CD4-positive, alpha-beta T cell (primary cell): ENCODE measurements around the gene SOX8. TPM values are rescaled to one million over a fixed set of nuclear protein-coding genes. Genes with fewer than 3 reads are reported as not detected.

Experiments used
- ATAC-seq: fragments of 200-7000 bp; cut with Tn5 transposase; one replicate; pipeline ENCODE4 v1.10.0; 2022; ENCODE audit warnings: mild to moderate bottlenecking; ENCODE audit not compliant: poor library complexity
- CTCF ChIA-PET: fragments of 350-600 bp; sonication (Branson Sonifier 250); formaldehyde crosslinking; loops from one replicate; lab custom pipeline; 2021; ENCODE audit warnings: antibody characterized with exemption, inconsistent platforms; lab: Charles Lee
- POLR2A ChIA-PET: fragments of 350-600 bp; sonication (Branson Sonifier 250); formaldehyde crosslinking; loops from one replicate; lab custom pipeline; 2021; ENCODE audit warnings: antibody characterized with exemption, inconsistent platforms; lab: Charles Lee
- DNase-seq, 14 experiments: peaks; one replicate each; pipeline ENCODE4 v3.0.0-alpha.2; 2013 to 2020; ENCODE audit warnings: mixed read lengths in 2 of 14
- H3K27ac ChIP-seq, 2 donors: one replicate each; pipeline versions ENCODE4 v1.5.1 to v1.7.0; 2013; ENCODE audit warnings: low read length in 2 of 2, low read depth in 1 of 2, mild to moderate bottlenecking in 1 of 2
- H3K27me3 ChIP-seq, 2 experiments: 1 replicate in 1 of 2; 2 replicates in 1 of 2; pipeline versions ENCODE4 v1.6.1 to v1.7.0; 2013; ENCODE audit warnings: low read length in 2 of 2, control low read depth in 1 of 2, mild to moderate bottlenecking in 1 of 2, moderate library complexity in 1 of 2; ENCODE audit not compliant: insufficient read depth in 2 of 2, control insufficient read depth in 1 of 2
- H3K36me3 ChIP-seq: one replicate; pipeline ENCODE4 v1.6.1; 2013; ENCODE audit warnings: low read length, control low read depth; ENCODE audit not compliant: insufficient read depth
- H3K4me1 ChIP-seq: one replicate; pipeline ENCODE4 v1.6.1; 2013; ENCODE audit warnings: low read length, control low read depth; ENCODE audit not compliant: insufficient read depth
- H3K4me3 ChIP-seq: one replicate; pipeline ENCODE4 v1.5.1; 2013; ENCODE audit warnings: mild to moderate bottlenecking, low read length, moderate library complexity
- H3K9me3 ChIP-seq, 2 experiments: 1 replicate in 1 of 2; 2 replicates in 1 of 2; pipeline versions ENCODE4 v1.6.1 to v1.7.0; 2013; ENCODE audit warnings: low read length in 2 of 2, mild to moderate bottlenecking in 2 of 2, control low read depth in 1 of 2, moderate library complexity in 1 of 2; ENCODE audit not compliant: control insufficient read depth in 1 of 2, insufficient read depth in 1 of 2
- H3K27ac Mint-ChIP-seq: one replicate; pipeline ENCODE4 v1.8.0; 2020; ENCODE audit warnings: mixed read lengths
- H3K27me3 Mint-ChIP-seq: one replicate; pipeline ENCODE4 v1.8.0; 2021; ENCODE audit warnings: mixed read lengths
- H3K36me3 Mint-ChIP-seq: one replicate; pipeline ENCODE4 v1.8.0; 2021; ENCODE audit warnings: low read depth, mixed read lengths
- H3K4me1 Mint-ChIP-seq: one replicate; pipeline ENCODE4 v1.8.0; 2021; ENCODE audit warnings: low read depth, mixed read lengths
- H3K4me3 Mint-ChIP-seq: one replicate; pipeline ENCODE4 v1.8.0; 2020; ENCODE audit warnings: mild to moderate bottlenecking, mixed read lengths
- H3K9me3 Mint-ChIP-seq: one replicate; pipeline ENCODE4 v1.8.0; 2020; ENCODE audit warnings: mixed read lengths
- CTCF ChIP-seq: fragments of 200-600 bp; IDR thresholded peaks from one replicate; pipeline ENCODE4 v1.8.0; 2022; ENCODE audit warnings: antibody characterized with exemption, mild to moderate bottlenecking
- intact Hi-C, 2 experiments: fragments of 100-400 bp; cut with DNase I in 1 of 2; cut with micrococcal nuclease in 1 of 2; formaldehyde crosslinking; loops; one replicate each; pipeline versions ENCODE4 v1.15.1 to v1.9.0; 2023 to 2025; cut with DNase I, micrococcal nuclease
- polyA plus RNA-seq, 2 donors: library from polyadenylated mRNA; unstranded; fragments of 120-200 nt; gene quantifications; one replicate each; pipeline ENCODE4 v1.2.1, GENCODE V29; 2013
- total RNA-seq, 174 experiments: library from RNA in 2 of 174; stranded (reverse) in 2 of 174; gene quantifications; one replicate each; pipeline ENCODE4 v1.2.3 and lab custom pipeline; 2021 to 2026

Gene SOX8
- 1 to 10 TPM; 1.4 to 2.3 TPM for total RNA-seq
- polyA plus RNA-seq (2013, experiment 1 of 2), result 1.6 TPM
- polyA plus RNA-seq (2013, experiment 2 of 2), result 3.3 TPM
- total RNA-seq (lab: John Stamatoyannopoulos, UW), result 2.4 to 50.7 (median 9.8) reads per million in 172 experiments

- H3K4me3 ChIP-seq, result peak within 1 kb of the TSS; percentile 54
- peaks cover 7% of the 10 kb centered on the region for H3K4me1 Mint-ChIP-seq
- ChIA-PET CTCF (no interaction called here), POLR2A (interaction anchor here (0.8 to 7.0 kb wide), 12 partner anchors 10 to 1173 kb away, joined by 3 to 78 read pairs (median 6); partner anchors contain the start of genes LMF1 and TRAF7)
- H3K27ac ChIP-seq, result no peak within 1 kb of the TSS
- intact Hi-C loops, result no loop called here
- DNase-seq (peak in 1 of 14 experiments; percentile 63), ATAC-seq (no peak)
- peaks cover 33% of the 10 kb centered on the region for H3K4me1 ChIP-seq
- no peak for TF ChIP-seq CTCF
- no peaks in the 10 kb centered on the region for H3K9me3 ChIP-seq
- H3K27ac Mint-ChIP-seq, result peak within 1 kb of the TSS; percentile 63
- no peaks in the 10 kb centered on the region for H3K27me3 Mint-ChIP-seq
- H3K36me3 Mint-ChIP-seq, result no peaks in the 10 kb centered on the region
- H3K4me3 Mint-ChIP-seq, result peak within 1 kb of the TSS; percentile 82
- no peaks in the 10 kb centered on the region for H3K9me3 Mint-ChIP-seq
- no peaks in the 10 kb centered on the region for H3K36me3 ChIP-seq
- H3K27me3 ChIP-seq, result peaks cover 0 to 10% of the 10 kb centered on the region in 2 experiments
These were observed at the start of gene SOX8 for GRCh38 chr16:981695-982144. TSS of gene SOX8 (plus strand) at chr16:981770. CDS start at chr16:981923, 153 bp downstream.

GRCh38 chr16:932831-933330, 48.7 kb upstream of the SOX8 start:
- CTCF ChIA-PET, result no interaction called here
- POLR2A ChIA-PET, result no interaction called here
- ATAC-seq (no peak), DNase-seq (no peak)
- Histone ChIP-seq H3K4me3 (no peak overlapping the region), H3K27me3 (no peaks in the 10 kb centered on the region), H3K36me3 (peaks cover 29% of the 10 kb centered on the region), H3K4me1 (no peaks in the 10 kb centered on the region), H3K27ac (no peak overlapping the region), H3K9me3 (peaks cover 0 to 2% of the 10 kb centered on the region in 2 experiments)
- peaks cover 36% of the 10 kb centered on the region for H3K36me3 Mint-ChIP-seq
- no peaks in the 10 kb centered on the region for H3K27me3 Mint-ChIP-seq
- TF ChIP-seq CTCF, result no peak
- H3K27ac Mint-ChIP-seq, result no peak overlapping the region
- H3K4me1 Mint-ChIP-seq, result no peaks in the 10 kb centered on the region
- H3K9me3 Mint-ChIP-seq, result no peaks in the 10 kb centered on the region
- intact Hi-C loops, result no loop called here
- no peak overlapping the region for H3K4me3 Mint-ChIP-seq

GRCh38 chr16:933581-933980, 48.0 kb upstream of the SOX8 start:
- peaks cover 41% of the 10 kb centered on the region for H3K36me3 Mint-ChIP-seq
- intact Hi-C loops, result no loop called here

More at GRCh38 chr16:933581-933980, 48.0 kb upstream of the SOX8 start:
- no peaks in the 10 kb centered on the region for H3K9me3 Mint-ChIP-seq
- ChIA-PET CTCF (no interaction called here), POLR2A (no interaction called here)
- Histone ChIP-seq H3K9me3 (no peaks in the 10 kb centered on the region), H3K36me3 (peaks cover 29% of the 10 kb centered on the region), H3K4me3 (no peak overlapping the region), H3K27me3 (no peaks in the 10 kb centered on the region), H3K4me1 (no peaks in the 10 kb centered on the region), H3K27ac (no peak overlapping the region)
- TF ChIP-seq CTCF, result no peak
- H3K4me1 Mint-ChIP-seq, result no peaks in the 10 kb centered on the region
- H3K27me3 Mint-ChIP-seq, result no peaks in the 10 kb centered on the region
- H3K4me3 Mint-ChIP-seq, result no peak overlapping the region
- DNase-seq, result no peak
- no peak overlapping the region for H3K27ac Mint-ChIP-seq
- ATAC-seq, result no peak
